Keratinocyte (primary cell): Measurements from ENCODE around the gene EBLN2. TPM values are rescaled to one million over a fixed set of nuclear protein-coding genes. Genes with fewer than 3 reads are reported as not detected.

Source experiments
- DNase-seq: peaks from one replicate; pipeline ENCODE4 v3.0.0-alpha.2; 2011; ENCODE audit warnings: low read depth, missing footprints, low spot score
- FAIRE-seq: peaks from 2 replicates; lab custom pipeline; 2011; peaks lifted over from hg19 to GRCh38; lab: Jason Lieb, UNC
- H2AFZ ChIP-seq: 2 replicates; pipeline ENCODE4 v1.6.0; 2012; ENCODE audit warnings: low read length, control low read depth, inconsistent platforms; ENCODE audit not compliant: control insufficient read depth
- H3K27ac ChIP-seq: 2 replicates; pipeline ENCODE4 v1.5.1; 2011; ENCODE audit warnings: low read length; ENCODE audit not compliant: control insufficient read depth, insufficient read depth
- H3K27me3 ChIP-seq: 3 replicates; pipeline ENCODE4 v1.6.0; 2011; ENCODE audit warnings: low read length; ENCODE audit not compliant: control insufficient read depth, insufficient read depth; ENCODE audit errors: extremely low read depth
- H3K36me3 ChIP-seq, 2 experiments: 2 replicates in 1 of 2; 3 replicates in 1 of 2; pipeline ENCODE4 v1.5.1; 2011; ENCODE audit warnings: low read length in 2 of 2, mild to moderate bottlenecking in 1 of 2; ENCODE audit not compliant: control insufficient read depth in 2 of 2, insufficient read depth in 2 of 2; ENCODE audit errors: extremely low read depth in 1 of 2
- H3K4me1 ChIP-seq: 3 replicates; pipeline ENCODE4 v1.5.1; 2011; ENCODE audit warnings: low read length; ENCODE audit not compliant: control insufficient read depth, insufficient read depth; ENCODE audit errors: extremely low read depth
- H3K4me2 ChIP-seq: 3 replicates; pipeline ENCODE4 v1.6.0; 2011; ENCODE audit warnings: low read depth, low read length; ENCODE audit not compliant: control insufficient read depth, insufficient read depth; ENCODE audit errors: extremely low read depth
- H3K4me3 ChIP-seq, 3 experiments: fragments of 200-600 bp in 1 of 3; sonication (generic) in 1 of 3; 2 replicates in 2 of 3; 3 replicates in 1 of 3; pipeline ENCODE4 v1.5.1; 2011 to 2016; ENCODE audit warnings: low read length in 3 of 3, mild to moderate bottlenecking in 3 of 3, control low read depth in 2 of 3, inconsistent platforms in 1 of 3, low read depth in 1 of 3, mixed read lengths in 1 of 3, mixed run types in 1 of 3, moderate library complexity in 1 of 3; ENCODE audit not compliant: control insufficient read depth in 2 of 3, insufficient read depth in 2 of 3; ENCODE audit errors: extremely low read depth in 1 of 3
- H3K79me2 ChIP-seq: 2 replicates; pipeline ENCODE4 v1.6.0; 2012; ENCODE audit warnings: low read length; ENCODE audit not compliant: control insufficient read depth, insufficient read depth
- H3K9ac ChIP-seq: 3 replicates; pipeline ENCODE4 v1.6.0; 2011; ENCODE audit warnings: low read length; ENCODE audit not compliant: control insufficient read depth, insufficient read depth; ENCODE audit errors: extremely low read depth
- H3K9me1 ChIP-seq: 3 replicates; pipeline ENCODE4 v1.6.0; 2011; ENCODE audit warnings: low read length; ENCODE audit not compliant: control insufficient read depth, insufficient read depth; ENCODE audit errors: extremely low read depth
- H3K9me3 ChIP-seq: 2 replicates; pipeline ENCODE4 v1.5.1; 2012; ENCODE audit warnings: low read depth, low read length; ENCODE audit not compliant: control insufficient read depth
- H4K20me1 ChIP-seq: 3 replicates; pipeline ENCODE4 v1.6.0; 2011; ENCODE audit warnings: low read length; ENCODE audit not compliant: control insufficient read depth, insufficient read depth; ENCODE audit errors: extremely low read depth
- EZH2 ChIP-seq: IDR thresholded peaks from one replicate; pipeline ENCODE4 v1.6.1; 2012; ENCODE audit warnings: inconsistent platforms, mild to moderate bottlenecking, low read length, moderate library complexity
- dilution Hi-C: fragments of 300-500 bp; cut with MboI; formaldehyde crosslinking; loops from one replicate; pipeline ENCODE4 v1.7.0; 2020; ENCODE audit warnings: low sequenced_read_pairs; ENCODE audit not compliant: extremely low pct_ligation_motif_present
- polyA plus RNA-seq, 5 experiments: library from polyadenylated mRNA; depleted of rRNA in 3 of 5; stranded (reverse) in 3 of 5; stranded (forward) in 1 of 5; unstranded in 1 of 5; fragments of >200 nt; gene quantifications; 1 replicate in 1 of 5; 2 replicates in 3 of 5; 3 replicates in 1 of 5; pipeline versions ENCODE4 v1.2.1 to v1.2.3, GENCODE V29; 2011 to 2012; ENCODE audit warnings: missing spikeins in 2 of 5, low read depth in 1 of 5, low replicate concordance in 1 of 5
- TF ChIP-seq, protein P1 (sequence below), 3 experiments: IDR thresholded peaks in 1 of 3; conservative IDR thresholded peaks in 1 of 3; optimal IDR thresholded peaks in 1 of 3; 2 replicates in 2 of 3; 3 replicates in 1 of 3; pipeline versions ENCODE3 to v1.5.1; 2011; ENCODE audit warnings: low read length in 3 of 3, mild to moderate bottlenecking in 3 of 3, moderate library complexity in 2 of 3, control low read depth in 1 of 3, inconsistent platforms in 1 of 3; ENCODE audit not compliant: insufficient read depth in 2 of 3; ENCODE audit errors: extremely low read depth in 1 of 3

The EBLN2 gene
- polyA plus RNA-seq, 1 donor (not counting 4 experiments of a cell fraction or from before 2014, with no cell fraction given) = 4.0 TPM

GRCh38 chr3:73073091-73073707 lies 11.7 kb downstream of the EBLN2 start:
- dilution Hi-C loops = no loop called here
- H3K9me1 ChIP-seq = no peaks in the 10 kb centered on the region

DNA sequence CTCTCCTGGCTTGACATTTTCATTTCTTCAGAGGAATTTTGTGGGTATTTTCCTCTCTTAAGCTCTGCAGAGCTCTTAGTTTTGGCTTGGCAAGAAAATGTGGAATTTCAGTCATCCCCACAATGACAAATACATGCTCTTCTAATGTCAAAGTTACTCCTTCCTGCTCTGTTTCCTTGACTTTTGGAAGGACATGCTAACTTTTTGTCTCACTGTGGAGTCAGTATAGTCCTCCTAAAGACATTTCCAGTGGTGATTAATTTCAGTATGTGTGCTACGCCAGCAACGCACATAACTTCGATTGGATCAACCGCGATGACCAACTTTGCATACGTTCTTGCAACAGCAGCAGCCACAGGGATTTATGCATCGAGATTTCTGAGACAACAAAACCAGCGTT lies 13.3 kb downstream of the EBLN2 start:
- H3K9me3 ChIP-seq = no peaks in the 10 kb centered on the region
- no peak overlapping the region for H3K4me2 ChIP-seq
- no peaks in the 10 kb centered on the region for H3K9me1 ChIP-seq
- DNase-seq = no peak
- H3K79me2 ChIP-seq = no peaks in the 10 kb centered on the region
- no peaks in the 10 kb centered on the region for H3K27me3 ChIP-seq
- no peak overlapping the region for H3K9ac ChIP-seq
- no peak overlapping the region for H3K4me3 ChIP-seq
- H2AFZ ChIP-seq = no peak overlapping the region
- no peaks in the 10 kb centered on the region for H4K20me1 ChIP-seq
- TF ChIP-seq, protein P1, sequence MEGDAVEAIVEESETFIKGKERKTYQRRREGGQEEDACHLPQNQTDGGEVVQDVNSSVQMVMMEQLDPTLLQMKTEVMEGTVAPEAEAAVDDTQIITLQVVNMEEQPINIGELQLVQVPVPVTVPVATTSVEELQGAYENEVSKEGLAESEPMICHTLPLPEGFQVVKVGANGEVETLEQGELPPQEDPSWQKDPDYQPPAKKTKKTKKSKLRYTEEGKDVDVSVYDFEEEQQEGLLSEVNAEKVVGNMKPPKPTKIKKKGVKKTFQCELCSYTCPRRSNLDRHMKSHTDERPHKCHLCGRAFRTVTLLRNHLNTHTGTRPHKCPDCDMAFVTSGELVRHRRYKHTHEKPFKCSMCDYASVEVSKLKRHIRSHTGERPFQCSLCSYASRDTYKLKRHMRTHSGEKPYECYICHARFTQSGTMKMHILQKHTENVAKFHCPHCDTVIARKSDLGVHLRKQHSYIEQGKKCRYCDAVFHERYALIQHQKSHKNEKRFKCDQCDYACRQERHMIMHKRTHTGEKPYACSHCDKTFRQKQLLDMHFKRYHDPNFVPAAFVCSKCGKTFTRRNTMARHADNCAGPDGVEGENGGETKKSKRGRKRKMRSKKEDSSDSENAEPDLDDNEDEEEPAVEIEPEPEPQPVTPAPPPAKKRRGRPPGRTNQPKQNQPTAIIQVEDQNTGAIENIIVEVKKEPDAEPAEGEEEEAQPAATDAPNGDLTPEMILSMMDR (optimal IDR thresholded peaks at IDR 0.05 in 1 of 3, IDR thresholded peaks at IDR 0.05 in 1 of 3, conservative IDR thresholded peaks at IDR 0.05 in 1 of 3; ENCODE audit: extremely low read depth in 1 of 3, insufficient read depth in 2 of 3, low read length in 3 of 3) = no peak
- no peak for TF ChIP-seq EZH2
- no peaks in the 10 kb centered on the region for H3K36me3 ChIP-seq
- no peaks in the 10 kb centered on the region for H3K4me1 ChIP-seq
- no peak overlapping the region for H3K27ac ChIP-seq
- no peak for FAIRE-seq
- dilution Hi-C loops = no loop called here

More at GRCh38 chr3:73073091-73073707, 11.7 kb downstream of the EBLN2 start:
- TF ChIP-seq, protein P1 (optimal IDR thresholded peaks at IDR 0.05 in 1 of 3, IDR thresholded peaks at IDR 0.05 in 1 of 3, conservative IDR thresholded peaks at IDR 0.05 in 1 of 3; ENCODE audit: extremely low read depth in 1 of 3, insufficient read depth in 2 of 3, low read length in 3 of 3) = no peak
- no peak for TF ChIP-seq EZH2
- Histone ChIP-seq H3K36me3 (no peaks in the 10 kb centered on the region), H3K27me3 (no peaks in the 10 kb centered on the region), H3K4me2 (no peak overlapping the region), H3K9ac (no peak overlapping the region), H3K79me2 (no peaks in the 10 kb centered on the region), H3K4me1 (no peaks in the 10 kb centered on the region), H3K9me3 (no peaks in the 10 kb centered on the region), H4K20me1 (no peaks in the 10 kb centered on the region), H3K27ac (no peak overlapping the region), H2AFZ (no peak overlapping the region), H3K4me3 (no peak overlapping the region)
- FAIRE-seq (no peak), DNase-seq (no peak)
